Stimulated activated CD4-positive, alpha-beta T cell treated with anti-CD3 and anti-CD28 coated beads, TNF-alpha, amount 100 ng/mL, for 24 hours (primary cell): ENCODE data around the gene PDHX.

Source experiments
- DNase-seq, 3 experiments: peaks; one replicate each; pipeline ENCODE4 v3.0.0-alpha.2; 2020; ENCODE audit warnings: low read depth in 3 of 3

The PDHX gene

GRCh38 chr11:34988294-34989255 is 72.2 kb downstream of the PDHX start:
- DNase-seq: no peak

GRCh38 chr11:34990916-34991315 is 74.5 kb downstream of the PDHX start:
- DNase-seq: no peak

GRCh38 chr11:34994854-34995253 is 78.4 kb downstream of the PDHX start:
- DNase-seq: no peak

- no peak for DNase-seq
Observed at GRCh38 chr11:34996958-34997357, 80.5 kb downstream of the PDHX start.

GRCh38 chr11:34997952-34998528 is 81.6 kb downstream of the PDHX start:
- no peak for DNase-seq

- DNase-seq: no peak
Observed at GRCh38 chr11:34999453-34999852, 83.0 kb downstream of the PDHX start.

- no peak for DNase-seq
Observed at GRCh38 chr11:35003186-35003585, 86.8 kb downstream of the PDHX start.

GRCh38 chr11:35003658-35004057 is 87.2 kb downstream of the PDHX start:
- no peak for DNase-seq

GRCh38 chr11:35005141-35005780 is 88.8 kb downstream of the PDHX start:
- no peak for DNase-seq

- DNase-seq: peak in 2 of 3 experiments; percentile 24 to 51
Observed at GRCh38 chr11:35006389-35007128, 90.1 kb downstream of the PDHX start.

GRCh38 chr11:35007277-35007676 is 90.9 kb downstream of the PDHX start:
- DNase-seq: no peak

- no peak for DNase-seq
Observed at GRCh38 chr11:35009191-35009943, 92.9 kb downstream of the PDHX start.

GRCh38 chr11:35009944-35010342 is 93.5 kb downstream of the PDHX start:
- no peak for DNase-seq

- DNase-seq: no peak
Observed at GRCh38 chr11:35010654-35011053, 94.2 kb downstream of the PDHX start.

- no peak for DNase-seq
Observed at GRCh38 chr11:35011389-35011788, 95.0 kb downstream of the PDHX start.

GRCh38 chr11:35011944-35012343 is 95.5 kb downstream of the PDHX start:
- DNase-seq: no peak

- no peak for DNase-seq
Observed at GRCh38 chr11:35012467-35013191, 96.2 kb downstream of the PDHX start.

- DNase-seq: peak in 1 of 3 experiments; percentile 10
Observed at GRCh38 chr11:35013514-35014233, 97.3 kb downstream of the PDHX start.

GRCh38 chr11:35014346-35014745 is 97.9 kb downstream of the PDHX start:
- DNase-seq: no peak
